Panc1 (cell line): ENCODE results near the gene HDGFL1. TPM values are rescaled to one million over a fixed set of nuclear protein-coding genes. Genes with fewer than 3 reads are reported as not detected.

Source experiments
- ATAC-seq: fragments of 200-7000 bp; cut with Tn5 transposase; 2 replicates; pipeline ENCODE4 v1.9.1; 2020; ENCODE audit warnings: mild to moderate bottlenecking, moderate library complexity
- BruUV-seq: library from RNA; stranded (reverse); fragments of 400-500 nt; replicated peaks from 2 replicates; lab custom pipeline; 2021; lab: Mats Ljungman, UMichigan
- CTCF ChIA-PET: fragments of 300-600 bp; sonication (Branson Sonifier 250); formaldehyde crosslinking; loops from one replicate; lab custom pipeline; 2022; ENCODE audit warnings: antibody characterized with exemption; lab: Charles Lee
- POLR2A ChIA-PET: fragments of 300-600 bp; sonication (Branson Sonifier 250); formaldehyde crosslinking; loops from one replicate; lab custom pipeline; 2022; ENCODE audit warnings: antibody characterized with exemption; lab: Charles Lee
- DNase-seq: peaks from one replicate; pipeline ENCODE4 v3.0.0-alpha.2; 2010; ENCODE audit warnings: low read depth, low spot score
- H3K27ac ChIP-seq: 2 replicates; pipeline ENCODE4 v1.5.1; 2011; ENCODE audit warnings: mild to moderate bottlenecking, low read length, inconsistent platforms
- H3K27me3 ChIP-seq: fragments of 200-500 bp; sonication (Bioruptor generic); 2 replicates; pipeline ENCODE4 v1.6.0; 2014; ENCODE audit warnings: low read length, inconsistent platforms; ENCODE audit not compliant: control insufficient read depth, insufficient read depth
- H3K36me3 ChIP-seq: fragments of 200-500 bp; sonication (Bioruptor generic); 2 replicates; pipeline ENCODE4 v1.5.1; 2014; ENCODE audit warnings: inconsistent platforms, mild to moderate bottlenecking, low read length, moderate library complexity; ENCODE audit not compliant: control insufficient read depth, insufficient read depth
- H3K4me1 ChIP-seq: 2 replicates; pipeline ENCODE4 v1.5.1; 2011; ENCODE audit warnings: inconsistent platforms, mild to moderate bottlenecking, low read length, moderate library complexity; ENCODE audit not compliant: control insufficient read depth, insufficient read depth
- H3K4me3 ChIP-seq, 2 experiments: 2 replicates each; pipeline ENCODE4 v1.5.1; 2011 to 2012; ENCODE audit warnings: low read depth in 2 of 2, low read length in 2 of 2, mild to moderate bottlenecking in 2 of 2, inconsistent platforms in 1 of 2, moderate library complexity in 1 of 2
- H3K9me3 ChIP-seq: fragments of 200-500 bp; sonication (Bioruptor generic); 2 replicates; pipeline ENCODE4 v1.5.1; 2014; ENCODE audit warnings: low read depth, mild to moderate bottlenecking, inconsistent platforms, low read length, moderate library complexity; ENCODE audit not compliant: control insufficient read depth, insufficient read depth
- POLR2AphosphoS5 ChIP-seq: IDR thresholded peaks from 2 replicates; pipeline ENCODE4 v1.6.1; 2012; ENCODE audit warnings: mild to moderate bottlenecking, low read depth, low read length, moderate library complexity
- SIN3A ChIP-seq: IDR thresholded peaks from 2 replicates; pipeline ENCODE4 v1.6.1; 2012; ENCODE audit warnings: low read depth, mild to moderate bottlenecking, low read length, moderate library complexity, borderline replicate concordance; ENCODE audit not compliant: insufficient read depth
- TCF7L2 ChIP-seq: IDR thresholded peaks from 2 replicates; pipeline ENCODE4 v1.6.1; 2011; ENCODE audit warnings: mild to moderate bottlenecking, low read depth, low read length, inconsistent platforms
- in situ Hi-C: cut with HindIII; loops from 2 replicates; pipeline ENCODE4 v1.10.0; 2016; ENCODE audit warnings: low sequenced_read_pairs, low pct_unique_long_range_greater_than_20kb
- intact Hi-C: fragments of 100-400 bp; cut with micrococcal nuclease; formaldehyde crosslinking; loops from one replicate; pipeline ENCODE4 v1.10.0; 2022; ENCODE audit not compliant: unreplicated experiment
- total RNA-seq: library from RNA; stranded (reverse); gene quantifications from one replicate; pipeline ENCODE4 v1.2.1, GENCODE V29; 2021; ENCODE audit not compliant: unreplicated experiment
- TF ChIP-seq, protein P1 (sequence below): fragments of 450-650 bp; IDR thresholded peaks from 2 replicates; pipeline ENCODE4 v1.5.1; 2017; ENCODE audit warnings: mild to moderate bottlenecking
- TF ChIP-seq, protein P2 (sequence below), 2 experiments: IDR thresholded peaks; 2 replicates each; pipeline ENCODE4 v1.6.1; 2011 to 2012; ENCODE audit warnings: low read depth in 2 of 2, control low read depth in 1 of 2, low read length in 1 of 2, mild to moderate bottlenecking in 1 of 2, moderate library complexity in 1 of 2; ENCODE audit not compliant: insufficient read depth in 1 of 2

HDGFL1 gene
- total RNA-seq, 1 experiment from 2014 or later, result not detected

DNA sequence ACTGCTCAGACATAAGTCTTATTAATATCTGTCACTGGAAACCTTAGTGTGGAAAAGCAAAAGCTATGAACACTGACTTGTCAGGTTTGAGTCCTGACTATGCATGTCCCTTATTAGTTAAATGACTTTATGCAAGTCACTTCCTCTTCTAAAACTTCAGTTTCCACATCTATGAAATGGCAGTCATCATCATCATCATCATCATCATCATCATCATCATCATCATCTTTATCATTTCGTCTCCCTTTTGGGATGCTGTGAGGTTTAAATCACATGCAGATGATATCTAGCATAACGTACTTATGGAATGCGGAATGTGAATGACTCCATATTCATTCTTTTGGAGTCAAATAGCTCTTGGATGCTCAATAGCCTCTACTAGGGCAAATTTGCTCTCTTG lies 24.5 kb downstream of the HDGFL1 start:
- no TSS peak for BruUV-seq
- no peaks in the 10 kb centered on the region for H3K27me3 ChIP-seq
- no peaks in the 10 kb centered on the region for H3K4me1 ChIP-seq
- in situ Hi-C loops (no loop called here), intact Hi-C loops (no loop called here)
- ATAC-seq (no peak), DNase-seq (no peak)
- TF ChIP-seq, protein P1, sequence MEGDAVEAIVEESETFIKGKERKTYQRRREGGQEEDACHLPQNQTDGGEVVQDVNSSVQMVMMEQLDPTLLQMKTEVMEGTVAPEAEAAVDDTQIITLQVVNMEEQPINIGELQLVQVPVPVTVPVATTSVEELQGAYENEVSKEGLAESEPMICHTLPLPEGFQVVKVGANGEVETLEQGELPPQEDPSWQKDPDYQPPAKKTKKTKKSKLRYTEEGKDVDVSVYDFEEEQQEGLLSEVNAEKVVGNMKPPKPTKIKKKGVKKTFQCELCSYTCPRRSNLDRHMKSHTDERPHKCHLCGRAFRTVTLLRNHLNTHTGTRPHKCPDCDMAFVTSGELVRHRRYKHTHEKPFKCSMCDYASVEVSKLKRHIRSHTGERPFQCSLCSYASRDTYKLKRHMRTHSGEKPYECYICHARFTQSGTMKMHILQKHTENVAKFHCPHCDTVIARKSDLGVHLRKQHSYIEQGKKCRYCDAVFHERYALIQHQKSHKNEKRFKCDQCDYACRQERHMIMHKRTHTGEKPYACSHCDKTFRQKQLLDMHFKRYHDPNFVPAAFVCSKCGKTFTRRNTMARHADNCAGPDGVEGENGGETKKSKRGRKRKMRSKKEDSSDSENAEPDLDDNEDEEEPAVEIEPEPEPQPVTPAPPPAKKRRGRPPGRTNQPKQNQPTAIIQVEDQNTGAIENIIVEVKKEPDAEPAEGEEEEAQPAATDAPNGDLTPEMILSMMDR, result no peak
- TF ChIP-seq, protein P2, sequence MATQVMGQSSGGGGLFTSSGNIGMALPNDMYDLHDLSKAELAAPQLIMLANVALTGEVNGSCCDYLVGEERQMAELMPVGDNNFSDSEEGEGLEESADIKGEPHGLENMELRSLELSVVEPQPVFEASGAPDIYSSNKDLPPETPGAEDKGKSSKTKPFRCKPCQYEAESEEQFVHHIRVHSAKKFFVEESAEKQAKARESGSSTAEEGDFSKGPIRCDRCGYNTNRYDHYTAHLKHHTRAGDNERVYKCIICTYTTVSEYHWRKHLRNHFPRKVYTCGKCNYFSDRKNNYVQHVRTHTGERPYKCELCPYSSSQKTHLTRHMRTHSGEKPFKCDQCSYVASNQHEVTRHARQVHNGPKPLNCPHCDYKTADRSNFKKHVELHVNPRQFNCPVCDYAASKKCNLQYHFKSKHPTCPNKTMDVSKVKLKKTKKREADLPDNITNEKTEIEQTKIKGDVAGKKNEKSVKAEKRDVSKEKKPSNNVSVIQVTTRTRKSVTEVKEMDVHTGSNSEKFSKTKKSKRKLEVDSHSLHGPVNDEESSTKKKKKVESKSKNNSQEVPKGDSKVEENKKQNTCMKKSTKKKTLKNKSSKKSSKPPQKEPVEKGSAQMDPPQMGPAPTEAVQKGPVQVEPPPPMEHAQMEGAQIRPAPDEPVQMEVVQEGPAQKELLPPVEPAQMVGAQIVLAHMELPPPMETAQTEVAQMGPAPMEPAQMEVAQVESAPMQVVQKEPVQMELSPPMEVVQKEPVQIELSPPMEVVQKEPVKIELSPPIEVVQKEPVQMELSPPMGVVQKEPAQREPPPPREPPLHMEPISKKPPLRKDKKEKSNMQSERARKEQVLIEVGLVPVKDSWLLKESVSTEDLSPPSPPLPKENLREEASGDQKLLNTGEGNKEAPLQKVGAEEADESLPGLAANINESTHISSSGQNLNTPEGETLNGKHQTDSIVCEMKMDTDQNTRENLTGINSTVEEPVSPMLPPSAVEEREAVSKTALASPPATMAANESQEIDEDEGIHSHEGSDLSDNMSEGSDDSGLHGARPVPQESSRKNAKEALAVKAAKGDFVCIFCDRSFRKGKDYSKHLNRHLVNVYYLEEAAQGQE (IDR thresholded peaks at IDR 0.05; ENCODE audit: insufficient read depth in 1 of 2, low read depth in 2 of 2, low read length in 1 of 2), result no peak
- TF ChIP-seq POLR2AphosphoS5, result no peak
- no peak for TF ChIP-seq TCF7L2
- no peak for TF ChIP-seq SIN3A
- H3K27ac ChIP-seq, result no peak overlapping the region
- H3K36me3 ChIP-seq, result no peaks in the 10 kb centered on the region
- no peak overlapping the region for H3K4me3 ChIP-seq
- H3K9me3 ChIP-seq, result no peaks in the 10 kb centered on the region
- ChIA-PET POLR2A (no interaction called here), CTCF (no interaction called here)

GRCh38 chr6:22596011-22596410 lies 26.6 kb downstream of the HDGFL1 start:
- in situ Hi-C loops, result no loop called here
- ATAC-seq, result no peak
- no peaks in the 10 kb centered on the region for H3K4me1 ChIP-seq
- H3K27me3 ChIP-seq, result no peaks in the 10 kb centered on the region
- ChIA-PET CTCF (no interaction called here), POLR2A (no interaction called here)
- no peaks in the 10 kb centered on the region for H3K36me3 ChIP-seq
- H3K9me3 ChIP-seq, result no peaks in the 10 kb centered on the region
- TF ChIP-seq POLR2AphosphoS5 (no peak), SIN3A (no peak), TCF7L2 (no peak)
- TF ChIP-seq, protein P1, result no peak
- no peak for DNase-seq
- intact Hi-C loops, result no loop called here
- no TSS peak for BruUV-seq
- H3K4me3 ChIP-seq, result no peak overlapping the region
- no peak overlapping the region for H3K27ac ChIP-seq
